Suppressor macrophage (primary cell): ENCODE measurements around the gene UBE4A.

Experiments
- DNase-seq, 4 experiments: peaks; one replicate each; pipeline ENCODE4 v3.0.0-alpha.2; 2020 to 2022
- total RNA-seq, 17 experiments: gene quantifications; one replicate each; lab custom pipeline; 2026; ENCODE audit warnings: mixed read lengths in 6 of 17, inconsistent platforms in 3 of 17; lab: John Stamatoyannopoulos, UW

UBE4A gene, protein sequence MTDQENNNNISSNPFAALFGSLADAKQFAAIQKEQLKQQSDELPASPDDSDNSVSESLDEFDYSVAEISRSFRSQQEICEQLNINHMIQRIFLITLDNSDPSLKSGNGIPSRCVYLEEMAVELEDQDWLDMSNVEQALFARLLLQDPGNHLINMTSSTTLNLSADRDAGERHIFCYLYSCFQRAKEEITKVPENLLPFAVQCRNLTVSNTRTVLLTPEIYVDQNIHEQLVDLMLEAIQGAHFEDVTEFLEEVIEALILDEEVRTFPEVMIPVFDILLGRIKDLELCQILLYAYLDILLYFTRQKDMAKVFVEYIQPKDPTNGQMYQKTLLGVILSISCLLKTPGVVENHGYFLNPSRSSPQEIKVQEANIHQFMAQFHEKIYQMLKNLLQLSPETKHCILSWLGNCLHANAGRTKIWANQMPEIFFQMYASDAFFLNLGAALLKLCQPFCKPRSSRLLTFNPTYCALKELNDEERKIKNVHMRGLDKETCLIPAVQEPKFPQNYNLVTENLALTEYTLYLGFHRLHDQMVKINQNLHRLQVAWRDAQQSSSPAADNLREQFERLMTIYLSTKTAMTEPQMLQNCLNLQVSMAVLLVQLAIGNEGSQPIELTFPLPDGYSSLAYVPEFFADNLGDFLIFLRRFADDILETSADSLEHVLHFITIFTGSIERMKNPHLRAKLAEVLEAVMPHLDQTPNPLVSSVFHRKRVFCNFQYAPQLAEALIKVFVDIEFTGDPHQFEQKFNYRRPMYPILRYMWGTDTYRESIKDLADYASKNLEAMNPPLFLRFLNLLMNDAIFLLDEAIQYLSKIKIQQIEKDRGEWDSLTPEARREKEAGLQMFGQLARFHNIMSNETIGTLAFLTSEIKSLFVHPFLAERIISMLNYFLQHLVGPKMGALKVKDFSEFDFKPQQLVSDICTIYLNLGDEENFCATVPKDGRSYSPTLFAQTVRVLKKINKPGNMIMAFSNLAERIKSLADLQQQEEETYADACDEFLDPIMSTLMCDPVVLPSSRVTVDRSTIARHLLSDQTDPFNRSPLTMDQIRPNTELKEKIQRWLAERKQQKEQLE
- total RNA-seq, result 74.7 to 212 (median 142) reads per million in 17 experiments

GRCh38 chr11:118359295-118359958, at the start of gene UBE4A:
Gene UBE4A (plus strand): TSS chr11:118359600. CDS start chr11:118365081, 5,481 bp downstream.
- peak; percentile 96 to 98 (median 97) for DNase-seq

- DNase-seq, result no peak
Observed at GRCh38 chr11:118310271-118310670, 49.1 kb upstream of the UBE4A start.

- DNase-seq, result no peak
Observed at GRCh38 chr11:118310781-118311485, 48.5 kb upstream of the UBE4A start.

DNA sequence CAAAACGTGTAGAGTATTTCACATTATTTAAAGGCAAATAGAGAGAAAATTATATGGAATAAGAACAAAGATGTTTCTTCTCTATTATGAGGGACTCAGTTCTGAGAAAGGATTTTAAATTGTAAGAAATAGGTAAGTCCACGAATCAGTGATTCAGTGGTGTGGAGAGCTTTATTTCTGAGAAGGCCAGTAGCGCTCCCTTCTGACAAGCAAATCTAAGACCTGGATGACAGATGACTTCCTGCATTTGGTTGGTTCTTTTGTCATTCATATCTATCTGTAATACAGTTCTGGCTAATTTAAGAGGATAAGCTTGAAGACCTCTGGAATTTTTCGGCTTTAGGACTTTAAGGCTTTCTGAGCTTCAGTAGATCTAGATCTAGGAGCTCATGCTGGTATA, 47.9 kb upstream of the UBE4A start:
- DNase-seq, result no peak

- no peak for DNase-seq
Observed at GRCh38 chr11:118312328-118312727, 47.1 kb upstream of the UBE4A start.

GRCh38 chr11:118313242-118313641, 46.2 kb upstream of the UBE4A start:
- no peak for DNase-seq

DNA sequence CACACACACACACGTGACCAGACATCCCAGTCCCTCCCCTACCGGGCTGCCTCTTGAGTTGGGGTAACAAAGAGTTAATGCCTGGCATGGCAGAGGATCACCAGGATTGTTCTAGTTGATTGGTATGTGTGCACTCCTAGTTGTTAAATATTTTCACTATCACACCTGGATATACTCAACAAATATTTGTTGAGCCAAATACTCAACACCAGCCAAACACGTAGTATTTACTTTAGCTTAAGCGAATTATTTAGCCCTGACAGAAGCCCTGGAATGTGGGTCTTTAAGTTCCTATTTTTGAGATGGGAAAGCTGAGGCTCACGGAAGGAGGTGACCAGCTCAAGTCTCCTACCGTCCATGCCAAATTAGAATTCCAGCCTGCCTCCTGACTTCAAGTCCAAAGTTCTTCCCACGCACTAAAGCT, 44.4 kb upstream of the UBE4A start:
- DNase-seq, result no peak

GRCh38 chr11:118318124-118318523, 41.3 kb upstream of the UBE4A start:
- no peak for DNase-seq

DNA sequence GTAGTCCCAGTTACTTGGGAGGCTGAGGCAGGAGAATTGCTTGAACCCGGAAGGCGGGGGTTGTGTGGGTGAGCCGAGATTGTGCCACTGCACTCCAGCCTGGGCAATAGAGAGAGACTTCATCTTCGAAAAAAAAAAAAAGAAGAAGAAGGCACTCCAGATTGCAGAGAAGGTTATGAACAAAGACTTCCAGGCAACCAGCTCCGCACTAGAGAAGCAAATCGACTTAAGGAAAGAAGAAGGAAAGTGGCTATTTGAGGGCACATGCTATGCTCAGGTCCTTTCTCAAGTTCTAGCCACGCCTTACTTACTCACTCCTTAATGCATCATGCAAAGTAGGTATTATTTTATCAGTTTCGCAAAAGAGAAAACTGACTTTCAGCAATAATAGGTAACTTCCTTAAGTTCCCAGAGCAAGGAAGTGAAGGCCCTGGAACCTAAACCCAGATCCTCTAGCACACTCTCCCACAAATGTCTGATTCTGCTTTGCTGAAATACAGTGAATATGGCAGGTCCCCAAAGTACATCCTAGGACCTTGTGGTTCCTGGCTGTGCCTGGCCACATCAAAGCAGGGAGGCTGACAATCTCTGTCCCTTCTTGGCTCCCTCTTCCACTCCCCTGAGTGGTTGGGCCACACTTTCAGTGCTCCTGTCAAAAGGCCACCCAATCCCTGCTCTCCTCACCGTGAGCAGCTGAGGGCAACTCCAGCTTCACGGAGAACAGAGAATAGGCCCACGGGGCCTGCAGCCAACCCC, 40.6 kb upstream of the UBE4A start:
- peak; percentile 69 to 90 (median 84) for DNase-seq

GRCh38 chr11:118319337-118319707, 40.1 kb upstream of the UBE4A start:
- DNase-seq, result peak; percentile 80 to 96 (median 90)

GRCh38 chr11:118320515-118320914, 38.9 kb upstream of the UBE4A start:
- DNase-seq, result no peak

GRCh38 chr11:118321386-118322082, 37.9 kb upstream of the UBE4A start:
- peak; percentile 29 to 68 (median 62) for DNase-seq

GRCh38 chr11:118322721-118323120, 36.7 kb upstream of the UBE4A start:
- no peak for DNase-seq

DNA sequence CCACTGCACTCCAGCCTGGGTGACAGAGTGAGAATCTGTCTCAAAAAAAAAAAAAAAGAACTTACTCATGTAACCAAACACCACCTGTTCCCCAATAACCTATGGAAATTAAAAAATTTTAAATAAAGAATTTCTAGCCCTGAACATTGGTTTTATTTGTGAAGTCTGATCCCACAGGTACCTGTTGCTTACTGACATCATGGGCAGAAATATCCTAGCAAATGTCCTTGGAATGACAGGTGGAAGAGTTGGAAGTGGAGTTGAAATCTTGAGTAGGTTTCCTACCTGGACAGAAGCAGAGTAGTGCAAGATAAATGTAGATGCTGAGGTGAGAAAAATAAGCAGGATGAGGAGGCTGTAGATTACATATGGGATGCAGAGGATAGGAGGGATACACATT, 34.1 kb upstream of the UBE4A start:
- no peak for DNase-seq

DNA sequence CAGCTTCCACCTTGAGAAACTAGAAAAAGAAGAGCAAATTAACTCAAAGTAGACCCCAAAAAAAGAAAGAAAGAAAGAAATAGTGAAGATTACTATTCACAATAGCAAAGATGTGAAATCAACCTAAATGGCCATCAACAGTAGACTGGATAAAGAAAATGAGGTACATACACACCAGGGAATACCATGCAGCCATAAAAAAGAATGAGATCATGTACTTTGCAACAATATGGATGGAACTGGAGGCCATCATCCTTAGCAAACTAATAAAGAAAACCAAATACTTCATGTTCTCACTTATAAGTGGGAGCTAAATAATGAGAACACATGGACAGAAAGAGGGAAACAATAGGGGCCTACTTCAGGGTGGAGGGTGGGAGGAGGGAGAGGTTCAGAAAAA, 30.7 kb upstream of the UBE4A start:
- DNase-seq, result no peak

- DNase-seq, result no peak
Observed at GRCh38 chr11:118334745-118335144, 24.7 kb upstream of the UBE4A start.

- DNase-seq, result peak in 1 of 4 experiments; percentile 11
Observed at GRCh38 chr11:118338637-118339061, 20.8 kb upstream of the UBE4A start.

DNA sequence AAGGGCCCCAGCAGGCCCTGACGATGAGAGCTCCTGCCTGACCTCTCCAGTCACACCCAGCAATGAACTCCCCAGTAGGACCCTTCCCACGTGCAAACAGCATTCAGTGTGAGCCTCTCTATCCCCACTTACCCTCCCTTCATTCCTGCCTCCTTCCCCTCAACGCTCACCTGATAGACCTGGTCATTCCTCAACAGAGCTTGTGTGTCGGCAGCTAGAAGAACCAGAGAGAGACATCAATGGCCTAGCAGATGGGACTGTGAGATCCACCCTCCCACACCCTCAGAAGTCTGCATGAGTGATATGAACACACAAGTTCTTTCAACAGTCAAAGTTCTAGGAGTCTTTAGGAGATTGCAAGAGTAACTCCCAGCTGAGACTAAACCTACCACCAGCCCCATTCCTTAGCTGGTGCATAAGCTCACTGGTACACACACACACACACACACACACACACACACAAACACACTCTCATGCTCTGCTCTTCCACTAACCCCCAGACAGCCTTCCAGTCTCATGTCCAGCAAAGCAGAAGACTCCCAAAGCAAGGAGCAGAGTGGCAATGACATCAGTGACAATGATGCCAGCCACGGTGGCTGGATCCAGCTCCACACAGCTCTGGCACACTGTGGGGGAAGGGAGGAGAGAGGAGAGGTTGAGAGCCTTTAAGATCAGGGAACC, 20.0 kb upstream of the UBE4A start:
- no peak for DNase-seq

DNA sequence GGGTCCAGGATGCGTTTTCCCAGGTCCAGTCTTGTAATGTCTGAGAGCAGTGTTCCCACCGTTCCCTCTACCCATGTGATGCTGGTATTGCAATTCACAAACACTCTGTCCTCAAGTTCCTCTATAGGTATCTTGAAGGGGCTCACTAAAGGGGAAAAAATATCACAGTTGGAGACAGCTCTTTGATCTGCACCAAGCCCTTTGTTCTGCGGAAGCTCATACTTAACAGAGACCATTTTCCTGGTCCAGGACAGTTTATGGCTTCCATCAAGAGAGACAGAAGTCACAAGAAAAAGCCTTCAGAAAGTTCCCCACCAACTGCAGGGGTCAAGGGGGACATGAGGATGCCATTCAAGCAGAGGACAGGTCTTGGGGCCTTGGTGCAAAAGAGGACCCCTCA, 19.0 kb upstream of the UBE4A start:
- DNase-seq, result no peak

DNA sequence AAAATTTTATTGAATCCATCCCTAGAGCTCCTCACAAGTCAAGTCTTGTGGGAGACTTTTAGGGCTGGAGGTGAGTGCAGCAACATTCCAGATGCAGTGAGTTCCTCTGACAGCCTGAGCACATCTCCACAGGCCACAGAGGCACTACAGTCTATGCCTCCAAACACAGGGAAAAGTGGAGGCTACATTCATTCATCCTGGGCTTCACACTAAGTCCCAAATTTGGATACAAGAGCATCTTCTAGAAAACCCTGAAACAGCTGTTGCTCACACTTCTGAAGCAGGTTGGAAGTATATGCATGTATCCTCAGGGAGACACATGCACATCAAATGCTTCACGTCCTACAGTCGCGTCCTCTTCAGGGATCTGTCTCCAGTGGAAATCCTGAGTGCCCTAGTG, 18.1 kb upstream of the UBE4A start:
- DNase-seq, result no peak
